Measurements from ENCODE around the gene SCNN1G.

DNA sequence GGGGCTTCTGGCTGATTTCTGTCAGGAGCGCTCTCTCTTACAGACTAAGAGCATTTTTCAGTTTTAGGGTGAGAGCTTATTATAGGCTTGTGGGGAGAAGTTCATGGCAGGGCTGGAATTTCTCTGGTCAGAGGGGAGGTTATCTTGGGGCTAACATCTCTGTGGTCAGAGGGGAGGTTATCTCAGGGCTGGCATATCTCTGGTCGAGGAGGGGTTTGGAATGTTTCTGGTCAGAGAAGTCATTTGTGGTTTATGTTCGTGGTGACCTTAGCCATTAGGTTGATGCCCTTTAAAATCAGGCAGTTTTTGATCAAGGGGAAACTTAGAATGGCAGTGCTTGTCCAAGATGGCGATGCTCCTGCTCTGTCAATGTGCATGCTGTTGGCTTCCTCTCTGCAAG lies 22.5 kb upstream of the SCNN1G start:
- TF ChIP-seq EZH2 (IDR thresholded peaks at IDR 0.05; ENCODE audit: insufficient read depth, poor library complexity, severe bottlenecking) (no peak), EZH2phosphoT487 (IDR thresholded peaks at IDR 0.05; ENCODE audit: insufficient read depth, low read depth) (no peak)

Data from GM23248 (cell line).